ENCODE data around the gene HOXA5. TPM values are rescaled to one million over a fixed set of nuclear protein-coding genes. Genes with fewer than 3 reads are reported as not detected.

The HOXA5 gene
- total and polyA plus RNA-seq, 11 donors: 0.07 to 2.8 (median 0.36) TPM; not detected in 7

GRCh38 chr7:27098578-27099451 lies 44.7 kb downstream of the HOXA5 start:
- no peak for DNase-seq
- intact Hi-C loops (cut with DNase I): loop anchor here in 1 of 10 donors (5.0 kb wide), 1 partner anchor 33 kb away; the partner anchor contains the start of gene HOXA4
- ATAC-seq: no peak
- no peak for TF ChIP-seq POLR2A (IDR thresholded peaks at IDR 0.05)
- TF ChIP-seq CTCF (IDR thresholded peaks at IDR 0.05): no peak
- Histone ChIP-seq H3K27ac (peak overlapping the region in 8 of 12 donors; percentile 9 to 93 (median 57)), H3K9me3 (no peaks in the 10 kb centered on the region), H3K27me3 (peaks cover 73 to 100% (median 98%) of the 10 kb centered on the region in 9 donors), H3K4me3 (peak overlapping the region in 10 of 12 donors; percentile 3 to 85 (median 26)), H3K4me1 (peaks cover 0 to 40% (median 15%) of the 10 kb centered on the region in 12 donors), H3K36me3 (no peaks in the 10 kb centered on the region)
- WGBS, 4 donors: 7 to 16% (median 11%) methylated on average over 37 to 38 of the region's 38 CpGs

- WGBS, 4 donors: 4 to 7% (median 5%) methylated on average over 34 to 35 of the region's 35 CpGs
- Histone ChIP-seq H3K27me3 (peaks cover 65 to 100% (median 97%) of the 10 kb centered on the region in 9 donors), H3K27ac (peak overlapping the region in 8 of 12 donors; percentile 9 to 93 (median 57))
Observed at GRCh38 chr7:27097686-27098577, 45.5 kb downstream of the HOXA5 start.

GRCh38 chr7:27096768-27097514 lies 46.5 kb downstream of the HOXA5 start:
- ATAC-seq (peak in 3 of 4 donors; percentile 42 to 66 (median 60)), DNase-seq (peak in 1 of 5 donors; percentile 72)
- H3K4me3 ChIP-seq: peak overlapping the region; percentile 49 to 85 (median 65)
- 1 to 2% (median 2%) methylated on average over 41 of the region's 41 CpGs for WGBS, 4 donors
- no peaks in the 10 kb centered on the region for H3K36me3 ChIP-seq
- H3K27me3 ChIP-seq: peaks cover 59 to 100% (median 92%) of the 10 kb centered on the region in 9 donors
- H3K9me3 ChIP-seq: no peaks in the 10 kb centered on the region
- peaks cover 0 to 37% (median 15%) of the 10 kb centered on the region in 12 donors for H3K4me1 ChIP-seq
- TF ChIP-seq POLR2A (IDR thresholded peaks at IDR 0.05) (no peak), CTCF (IDR thresholded peaks at IDR 0.05) (no peak)
- intact Hi-C loops (cut with DNase I): loop anchor here in 1 of 10 donors (5.0 kb wide), 1 partner anchor 35 kb away; the partner anchor contains the start of gene HOXA4
- peak overlapping the region; percentile 22 to 93 (median 73) for H3K27ac ChIP-seq

More at GRCh38 chr7:27097686-27098577, 45.5 kb downstream of the HOXA5 start:
- no peaks in the 10 kb centered on the region for H3K36me3 ChIP-seq
- ATAC-seq (no peak), DNase-seq (no peak)
- intact Hi-C loops (cut with DNase I): loop anchor here in 1 of 10 donors (5.0 kb wide), 1 partner anchor 34 kb away; the partner anchor contains the start of gene HOXA4
- H3K4me3 ChIP-seq: peak overlapping the region in 10 of 12 donors; percentile 3 to 85 (median 54)
- no peaks in the 10 kb centered on the region for H3K9me3 ChIP-seq
- TF ChIP-seq POLR2A (IDR thresholded peaks at IDR 0.05): no peak
- TF ChIP-seq CTCF (IDR thresholded peaks at IDR 0.05): no peak
- H3K4me1 ChIP-seq: peaks cover 0 to 40% (median 15%) of the 10 kb centered on the region in 12 donors

Measured in heart left ventricle (tissue), 16 donors.